HG02970 (cell line): Measurements from ENCODE around the gene ZFP36L1.

Experiments used
- ATAC-seq: cut with Tn5 transposase; IDR thresholded peaks from one replicate; pipeline ENCODE4 v1.9.1; 2021; ENCODE audit warnings: mild to moderate bottlenecking, moderate library complexity, moderate number of reproducible peaks; ENCODE audit not compliant: unreplicated experiment, low FRiP score

The ZFP36L1 gene

GRCh38 chr14:68747393-68747792 lies 45.5 kb downstream of the ZFP36L1 start:
- ATAC-seq, result no peak

DNA sequence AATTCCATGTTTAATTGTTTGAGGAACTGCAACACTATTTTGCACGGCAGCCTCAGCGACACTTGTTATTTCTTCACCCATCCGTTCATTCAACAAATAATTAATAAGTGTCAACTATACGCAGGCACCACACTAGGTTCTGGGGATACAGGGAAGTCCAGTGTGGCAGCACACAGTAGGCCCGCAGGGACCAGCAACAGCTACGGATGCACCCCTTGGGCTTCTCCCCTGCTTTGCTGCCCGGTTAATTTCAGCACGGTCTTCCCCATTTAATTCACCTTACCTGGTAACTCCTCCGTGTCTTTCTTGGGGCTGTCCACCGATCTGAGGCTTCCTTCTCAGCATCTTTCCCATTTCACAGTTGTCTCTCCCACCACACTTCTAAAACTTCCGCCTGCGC lies 48.3 kb downstream of the ZFP36L1 start:
- ATAC-seq, result no peak

DNA sequence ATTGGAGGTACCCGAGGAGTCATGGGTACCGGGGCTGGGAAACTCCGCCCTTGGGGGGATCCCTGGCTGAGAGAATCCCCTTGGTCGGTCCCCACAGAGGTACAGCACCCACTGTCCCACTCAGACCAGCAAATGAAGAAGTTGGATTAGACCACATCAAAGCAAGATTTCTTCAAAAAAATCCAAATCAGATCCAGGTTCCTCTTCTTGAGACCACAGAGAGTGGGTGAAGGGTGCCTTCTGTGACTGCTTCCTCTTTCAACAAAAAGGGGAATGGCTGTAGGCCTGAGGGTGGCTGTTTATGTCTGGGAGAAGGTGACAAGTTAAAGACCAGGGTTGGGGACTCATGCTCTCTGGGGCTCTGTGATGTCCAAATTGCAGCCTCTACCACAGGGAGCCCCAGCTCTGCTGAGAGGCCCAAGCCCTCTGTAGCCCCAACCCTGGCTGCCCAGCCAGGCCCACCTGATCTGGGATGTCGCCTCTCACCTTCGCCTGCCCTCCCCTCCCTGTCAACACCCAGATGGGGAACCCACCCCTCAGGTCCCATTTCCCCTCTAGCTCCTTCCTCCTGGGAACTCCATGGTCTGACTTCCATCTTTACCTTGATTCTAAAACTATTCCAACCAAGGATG lies 50.9 kb downstream of the ZFP36L1 start:
- ATAC-seq, result peak; percentile 56

DNA sequence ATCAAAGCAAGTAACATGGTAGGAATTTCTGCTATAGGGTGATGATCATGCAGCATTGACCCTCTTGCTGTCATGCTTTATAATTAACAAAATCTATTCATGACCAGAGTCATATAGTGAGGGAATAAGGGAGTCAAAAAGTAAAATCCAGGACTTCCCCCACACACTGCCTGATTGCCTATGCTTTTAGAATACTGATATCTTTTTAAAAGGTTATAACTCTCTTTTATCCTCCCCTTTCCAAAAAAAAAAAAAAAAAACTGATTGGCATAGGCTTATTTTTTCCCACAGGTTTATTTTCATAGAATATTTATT lies 51.4 kb downstream of the ZFP36L1 start:
- no peak for ATAC-seq

DNA sequence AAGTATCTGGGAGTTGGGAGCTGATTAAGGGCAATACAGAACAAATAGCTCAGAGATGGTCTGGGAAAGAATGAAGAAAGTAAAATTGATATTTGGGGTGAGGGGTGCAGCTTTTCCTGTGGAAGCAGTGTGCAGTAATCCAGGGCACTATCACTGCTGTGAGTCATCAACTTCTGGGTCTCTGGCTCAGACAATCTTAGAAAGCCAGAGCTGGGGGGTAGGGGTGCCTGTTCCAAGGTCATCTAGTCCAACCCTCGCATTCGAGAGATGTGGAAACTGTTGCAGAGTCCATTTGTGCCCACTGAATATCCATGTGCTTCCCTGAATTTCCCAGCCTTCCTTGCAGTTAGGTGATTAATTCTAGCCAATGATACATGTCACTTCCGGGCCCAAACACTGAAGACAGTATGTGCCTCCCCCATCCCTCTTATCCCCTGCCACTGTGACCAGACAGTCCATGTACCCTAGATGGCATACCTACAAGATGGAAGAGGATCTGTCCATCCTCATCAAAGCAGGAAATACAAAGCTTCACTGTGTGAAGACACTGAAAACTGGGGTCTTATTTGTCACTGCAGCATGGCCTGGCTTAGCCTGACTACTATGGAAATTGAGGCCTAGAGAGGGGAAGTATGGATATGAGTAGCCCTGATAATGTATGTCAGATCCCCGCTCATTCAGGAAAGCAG lies 51.9 kb downstream of the ZFP36L1 start:
- ATAC-seq, result no peak

DNA sequence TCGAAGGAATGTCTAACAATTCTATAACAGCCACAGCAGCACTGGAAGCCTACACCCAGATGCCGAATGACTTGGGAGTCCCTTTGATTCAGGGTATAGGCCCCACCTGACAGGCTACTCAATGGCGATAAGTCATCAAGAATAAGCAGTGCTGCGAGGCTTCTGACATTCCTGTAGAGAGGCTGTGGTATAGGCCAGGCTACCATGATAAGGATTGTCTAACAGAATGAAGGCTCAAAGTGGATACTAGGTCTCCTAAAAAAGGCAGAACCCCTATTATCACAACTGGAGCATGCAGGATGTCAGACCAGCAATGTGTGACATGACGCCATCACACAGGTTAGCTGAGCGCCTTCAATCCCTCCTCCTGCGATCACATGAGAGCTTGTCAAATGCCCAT lies 53.2 kb downstream of the ZFP36L1 start:
- ATAC-seq, result no peak

- ATAC-seq, result no peak
Measured at GRCh38 chr14:68738559-68738958, 54.3 kb downstream of the ZFP36L1 start.
